Medulla oblongata (tissue), 1 donor: ENCODE results near the gene SPAG16.
"Not testable (repeated sequence)": the region's sequence is repeated elsewhere in the genome, so short reads cannot be mapped to it uniquely, and the experiment has no call there.

Experiments
- DNase-seq: peaks from one replicate; pipeline ENCODE4 v3.0.0-alpha.2; 2015; ENCODE audit errors: extremely low spot score

SPAG16 gene

GRCh38 chr2:213271947-213272346 is 12.3 kb upstream of the SPAG16 start:
- no peak for DNase-seq

- no peak for DNase-seq
Observed at GRCh38 chr2:213274143-213274542, 10.1 kb upstream of the SPAG16 start.

GRCh38 chr2:213275265-213275664 is 9.0 kb upstream of the SPAG16 start:
- DNase-seq: no peak

- not testable (repeated sequence) for DNase-seq
Observed at GRCh38 chr2:213277134-213277533, 7.1 kb upstream of the SPAG16 start.

GRCh38 chr2:213279116-213279620 is 5.1 kb upstream of the SPAG16 start:
- DNase-seq: no peak

- no peak for DNase-seq
Observed at GRCh38 chr2:213279971-213280370, 4.3 kb upstream of the SPAG16 start.

GRCh38 chr2:213281156-213281555 is 3.1 kb upstream of the SPAG16 start:
- DNase-seq: no peak

GRCh38 chr2:213285404-213285803 is 1.1 kb downstream of the SPAG16 start:
- DNase-seq: no peak

GRCh38 chr2:213286161-213286560 is 1.9 kb downstream of the SPAG16 start:
- no peak for DNase-seq

- DNase-seq: no peak
Observed at GRCh38 chr2:213288913-213289700, 4.8 kb downstream of the SPAG16 start.

- no peak for DNase-seq
Observed at GRCh38 chr2:213290501-213290900, 6.2 kb downstream of the SPAG16 start.

GRCh38 chr2:213296270-213296669 is 12.0 kb downstream of the SPAG16 start:
- DNase-seq: no peak

- DNase-seq: peak; percentile 27
Observed at GRCh38 chr2:213306316-213306942, 22.2 kb downstream of the SPAG16 start.

GRCh38 chr2:213315168-213315876 is 31.1 kb downstream of the SPAG16 start:
- DNase-seq: no peak

GRCh38 chr2:213316001-213316735 is 31.9 kb downstream of the SPAG16 start:
- DNase-seq: no peak

GRCh38 chr2:213317929-213318328 is 33.7 kb downstream of the SPAG16 start:
- DNase-seq: no peak

GRCh38 chr2:213320604-213321003 is 36.3 kb downstream of the SPAG16 start:
- no peak for DNase-seq

GRCh38 chr2:213336253-213336770 is 52.0 kb downstream of the SPAG16 start:
- DNase-seq: no peak

GRCh38 chr2:213353419-213353818 is 69.2 kb downstream of the SPAG16 start:
- DNase-seq: no peak

- DNase-seq: no peak
Observed at GRCh38 chr2:213376644-213377043, 92.4 kb downstream of the SPAG16 start.

GRCh38 chr2:213407027-213407426 is 122.8 kb downstream of the SPAG16 start:
- DNase-seq: not testable (repeated sequence)
